Measurements from ENCODE around the gene SPATA31D1.

DNA sequence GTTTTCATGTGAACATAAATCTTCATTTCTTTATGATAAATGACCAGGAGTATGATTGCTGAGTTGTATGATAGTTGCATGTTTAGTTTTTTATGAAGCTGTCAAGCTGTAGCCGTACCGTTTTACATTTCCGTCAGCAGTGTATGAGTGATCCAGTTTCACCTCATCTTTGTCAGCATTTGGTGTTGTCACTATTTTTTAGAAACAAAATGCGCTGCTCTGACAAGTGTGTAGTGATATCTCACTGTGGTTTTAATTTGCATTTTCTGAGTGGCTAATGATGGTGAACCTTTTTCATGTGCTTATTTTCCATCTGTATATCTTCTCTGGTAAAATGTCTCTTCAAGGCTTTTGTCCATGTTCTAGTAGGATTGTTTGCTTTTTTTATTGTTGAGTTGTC lies 6.7 kb upstream of the SPATA31D1 start:
- TF ChIP-seq, protein P1, sequence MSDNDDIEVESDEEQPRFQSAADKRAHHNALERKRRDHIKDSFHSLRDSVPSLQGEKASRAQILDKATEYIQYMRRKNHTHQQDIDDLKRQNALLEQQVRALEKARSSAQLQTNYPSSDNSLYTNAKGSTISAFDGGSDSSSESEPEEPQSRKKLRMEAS (IDR thresholded peaks at IDR 0.05), result no peak
- TF ChIP-seq, protein P2, sequence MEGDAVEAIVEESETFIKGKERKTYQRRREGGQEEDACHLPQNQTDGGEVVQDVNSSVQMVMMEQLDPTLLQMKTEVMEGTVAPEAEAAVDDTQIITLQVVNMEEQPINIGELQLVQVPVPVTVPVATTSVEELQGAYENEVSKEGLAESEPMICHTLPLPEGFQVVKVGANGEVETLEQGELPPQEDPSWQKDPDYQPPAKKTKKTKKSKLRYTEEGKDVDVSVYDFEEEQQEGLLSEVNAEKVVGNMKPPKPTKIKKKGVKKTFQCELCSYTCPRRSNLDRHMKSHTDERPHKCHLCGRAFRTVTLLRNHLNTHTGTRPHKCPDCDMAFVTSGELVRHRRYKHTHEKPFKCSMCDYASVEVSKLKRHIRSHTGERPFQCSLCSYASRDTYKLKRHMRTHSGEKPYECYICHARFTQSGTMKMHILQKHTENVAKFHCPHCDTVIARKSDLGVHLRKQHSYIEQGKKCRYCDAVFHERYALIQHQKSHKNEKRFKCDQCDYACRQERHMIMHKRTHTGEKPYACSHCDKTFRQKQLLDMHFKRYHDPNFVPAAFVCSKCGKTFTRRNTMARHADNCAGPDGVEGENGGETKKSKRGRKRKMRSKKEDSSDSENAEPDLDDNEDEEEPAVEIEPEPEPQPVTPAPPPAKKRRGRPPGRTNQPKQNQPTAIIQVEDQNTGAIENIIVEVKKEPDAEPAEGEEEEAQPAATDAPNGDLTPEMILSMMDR (IDR thresholded peaks at IDR 0.05 in 2 of 3, conservative IDR thresholded peaks at IDR 0.05 in 1 of 3; ENCODE audit: borderline replicate concordance in 1 of 3, insufficient read depth in 1 of 3, low read depth in 2 of 3, low read length in 2 of 3), result no peak
- no peak for TF ChIP-seq RAD21 (IDR thresholded peaks at IDR 0.05; ENCODE audit: low read depth)

All from HCT116 (cell line).